SK-N-SH treated with all-trans-retinoic acid at 6 μM for 48 hours (cell line): ENCODE data around the gene PDE4B.

Experiments
- ARNTL ChIP-seq: fragments of 450-650 bp; formaldehyde crosslinking; IDR thresholded peaks from 2 replicates; pipeline ENCODE4 v1.5.0; 2020; ENCODE audit warnings: low read depth, mild to moderate bottlenecking, moderate library complexity, borderline replicate concordance
- TF ChIP-seq, protein P1 (sequence below): fragments of 250-450 bp; sonication (Bioruptor Pico); IDR thresholded peaks from 2 replicates; pipeline ENCODE4 v1.8.0; 2020; ENCODE audit warnings: mild to moderate bottlenecking, moderate library complexity, borderline replicate concordance

DNA sequence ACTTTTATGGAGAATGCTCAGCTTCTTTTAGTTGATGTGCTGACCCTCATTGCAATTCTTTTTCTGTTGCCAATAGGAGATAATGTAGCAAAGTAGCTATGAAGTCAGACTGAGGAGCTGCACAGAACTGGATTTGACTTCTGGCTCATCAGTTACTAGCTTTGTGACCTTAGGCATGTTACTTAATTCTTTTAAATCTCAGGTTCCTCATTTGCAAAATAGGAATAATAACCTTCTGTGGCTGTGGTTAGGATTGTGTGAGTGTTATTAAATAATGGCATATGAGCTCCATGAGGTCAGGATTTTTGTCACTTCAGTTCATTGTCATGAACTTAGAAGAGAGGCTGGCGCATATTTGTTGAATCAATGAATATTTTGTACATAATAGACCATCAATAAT lies 503.7 kb downstream of the PDE4B start:
- TF ChIP-seq, protein P1, sequence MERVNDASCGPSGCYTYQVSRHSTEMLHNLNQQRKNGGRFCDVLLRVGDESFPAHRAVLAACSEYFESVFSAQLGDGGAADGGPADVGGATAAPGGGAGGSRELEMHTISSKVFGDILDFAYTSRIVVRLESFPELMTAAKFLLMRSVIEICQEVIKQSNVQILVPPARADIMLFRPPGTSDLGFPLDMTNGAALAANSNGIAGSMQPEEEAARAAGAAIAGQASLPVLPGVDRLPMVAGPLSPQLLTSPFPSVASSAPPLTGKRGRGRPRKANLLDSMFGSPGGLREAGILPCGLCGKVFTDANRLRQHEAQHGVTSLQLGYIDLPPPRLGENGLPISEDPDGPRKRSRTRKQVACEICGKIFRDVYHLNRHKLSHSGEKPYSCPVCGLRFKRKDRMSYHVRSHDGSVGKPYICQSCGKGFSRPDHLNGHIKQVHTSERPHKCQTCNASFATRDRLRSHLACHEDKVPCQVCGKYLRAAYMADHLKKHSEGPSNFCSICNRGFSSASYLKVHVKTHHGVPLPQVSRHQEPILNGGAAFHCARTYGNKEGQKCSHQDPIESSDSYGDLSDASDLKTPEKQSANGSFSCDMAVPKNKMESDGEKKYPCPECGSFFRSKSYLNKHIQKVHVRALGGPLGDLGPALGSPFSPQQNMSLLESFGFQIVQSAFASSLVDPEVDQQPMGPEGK (CRISPR knock-in tag), result no peak
- TF ChIP-seq ARNTL (CRISPR knock-in tag), result no peak
